ENCODE results near the gene FMN1.

FMN1 gene

DNA sequence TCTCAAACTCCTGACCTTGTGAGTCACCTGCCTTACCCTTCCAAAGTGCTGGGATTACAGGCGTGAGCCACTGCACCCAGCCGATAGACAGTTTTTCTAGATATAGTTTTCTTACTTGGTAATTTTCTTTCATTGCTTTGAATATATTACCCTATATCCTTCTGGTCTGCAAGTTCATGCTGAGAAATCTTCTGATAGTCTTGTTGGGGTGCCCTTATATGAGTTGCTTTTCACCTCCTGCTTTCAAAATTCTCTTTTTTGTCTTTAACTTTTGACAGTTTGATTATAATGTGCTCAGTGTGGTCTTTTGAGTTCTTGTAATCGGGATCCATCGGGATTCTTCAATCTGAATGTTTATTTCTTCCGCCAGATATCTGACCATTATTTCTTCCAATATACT, 259.4 kb downstream of the FMN1 start:
- Histone ChIP-seq H3K4me3 (ENCODE audit: low read length in 2 of 2) (no peak overlapping the region), H3K27me3 (ENCODE audit: control insufficient read depth in 2 of 2, insufficient read depth in 2 of 2, low read length in 2 of 2) (no peaks in the 10 kb centered on the region), H3K9me3 (ENCODE audit: control insufficient read depth in 2 of 2, low read length in 2 of 2) (no peaks in the 10 kb centered on the region), H3K27ac (ENCODE audit: low read depth in 2 of 2, low read length in 2 of 2) (no peak overlapping the region), H3K9ac (ENCODE audit: low read depth in 1 of 2, low read length in 2 of 2) (no peak overlapping the region), H3K36me3 (ENCODE audit: control insufficient read depth in 2 of 2, insufficient read depth in 2 of 2, low read length in 2 of 2) (no peaks in the 10 kb centered on the region), H3K4me1 (ENCODE audit: control insufficient read depth in 2 of 2, insufficient read depth in 2 of 2, low read length in 2 of 2) (no peaks in the 10 kb centered on the region)

DNA sequence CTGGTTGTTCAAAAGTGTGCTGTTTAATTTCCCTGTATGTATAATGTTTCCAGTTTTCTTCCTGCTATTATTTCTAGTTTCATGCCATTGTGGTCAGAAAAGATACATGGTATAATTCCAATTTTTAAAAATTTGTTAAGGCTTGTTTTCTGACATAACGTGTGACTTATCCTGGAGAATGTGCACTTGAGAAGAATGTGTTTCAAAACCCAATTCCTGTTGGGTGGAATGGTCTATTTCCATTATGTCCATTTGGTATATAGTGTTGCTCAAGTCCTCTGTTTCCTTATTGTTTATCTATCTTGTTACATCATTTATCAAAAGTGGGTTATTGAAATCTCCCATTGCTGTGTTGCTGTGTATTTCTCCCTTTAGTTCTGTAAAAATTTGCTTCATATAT, 261.3 kb downstream of the FMN1 start:
- Histone ChIP-seq H3K9me3 (ENCODE audit: control insufficient read depth in 2 of 2, low read length in 2 of 2) (no peaks in the 10 kb centered on the region), H3K27ac (ENCODE audit: low read depth in 2 of 2, low read length in 2 of 2) (no peak overlapping the region), H3K4me1 (ENCODE audit: control insufficient read depth in 2 of 2, insufficient read depth in 2 of 2, low read length in 2 of 2) (no peaks in the 10 kb centered on the region), H3K4me3 (ENCODE audit: low read length in 2 of 2) (no peak overlapping the region), H3K9ac (ENCODE audit: low read depth in 1 of 2, low read length in 2 of 2) (no peak overlapping the region), H3K27me3 (ENCODE audit: control insufficient read depth in 2 of 2, insufficient read depth in 2 of 2, low read length in 2 of 2) (no peaks in the 10 kb centered on the region), H3K36me3 (ENCODE audit: control insufficient read depth in 2 of 2, insufficient read depth in 2 of 2, low read length in 2 of 2) (no peaks in the 10 kb centered on the region)

DNA sequence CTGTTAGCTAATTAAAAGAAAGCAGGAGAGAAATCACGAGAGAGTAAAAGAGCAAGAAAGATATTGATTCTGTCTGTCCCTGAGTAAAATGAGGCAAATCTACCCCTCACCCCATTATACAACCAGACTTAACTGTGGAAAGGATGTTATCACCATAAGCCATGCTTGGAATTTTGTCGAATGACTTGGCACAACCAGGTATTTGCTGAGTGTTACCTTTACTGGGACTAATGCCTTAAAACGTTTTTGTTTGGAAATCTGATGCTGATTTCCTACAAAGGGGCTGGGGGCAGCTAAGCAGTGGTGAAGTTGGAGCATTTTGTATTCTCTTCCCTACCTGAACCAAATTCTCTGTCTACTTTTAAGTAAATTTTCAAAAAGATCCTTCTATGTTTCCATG, 265.6 kb downstream of the FMN1 start:
- Histone ChIP-seq H3K36me3 (ENCODE audit: control insufficient read depth in 2 of 2, insufficient read depth in 2 of 2, low read length in 2 of 2) (no peaks in the 10 kb centered on the region), H3K4me1 (ENCODE audit: control insufficient read depth in 2 of 2, insufficient read depth in 2 of 2, low read length in 2 of 2) (no peaks in the 10 kb centered on the region), H3K27ac (ENCODE audit: low read depth in 2 of 2, low read length in 2 of 2) (no peak overlapping the region), H3K9me3 (ENCODE audit: control insufficient read depth in 2 of 2, low read length in 2 of 2) (no peaks in the 10 kb centered on the region), H3K4me3 (ENCODE audit: low read length in 2 of 2) (no peak overlapping the region), H3K9ac (ENCODE audit: low read depth in 1 of 2, low read length in 2 of 2) (no peak overlapping the region), H3K27me3 (ENCODE audit: control insufficient read depth in 2 of 2, insufficient read depth in 2 of 2, low read length in 2 of 2) (no peaks in the 10 kb centered on the region)

DNA sequence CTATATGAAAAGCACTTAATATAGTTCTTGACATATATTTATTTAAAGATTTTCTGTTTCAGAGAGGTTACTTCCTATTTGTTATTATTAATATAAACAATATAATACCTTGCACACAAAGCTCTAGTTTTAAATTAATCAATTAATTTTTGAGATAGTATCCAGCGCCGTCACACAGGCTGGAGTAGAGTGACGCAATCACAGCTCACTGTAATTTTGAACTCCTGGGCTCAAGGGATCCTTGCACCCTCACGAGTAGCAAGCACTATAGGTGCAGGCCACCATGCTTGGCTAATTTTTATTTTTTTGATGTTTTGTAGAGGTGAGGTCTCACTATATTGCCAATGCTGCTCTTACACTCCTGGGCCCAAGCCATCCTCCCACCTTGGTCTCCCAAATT, 267.4 kb downstream of the FMN1 start:
- Histone ChIP-seq H3K27me3 (ENCODE audit: control insufficient read depth in 2 of 2, insufficient read depth in 2 of 2, low read length in 2 of 2) (no peaks in the 10 kb centered on the region), H3K4me1 (ENCODE audit: control insufficient read depth in 2 of 2, insufficient read depth in 2 of 2, low read length in 2 of 2) (no peaks in the 10 kb centered on the region), H3K27ac (ENCODE audit: low read depth in 2 of 2, low read length in 2 of 2) (no peak overlapping the region), H3K36me3 (ENCODE audit: control insufficient read depth in 2 of 2, insufficient read depth in 2 of 2, low read length in 2 of 2) (peaks cover 4 to 5% of the 10 kb centered on the region in 2 donors), H3K9me3 (ENCODE audit: control insufficient read depth in 2 of 2, low read length in 2 of 2) (no peaks in the 10 kb centered on the region), H3K9ac (ENCODE audit: low read depth in 1 of 2, low read length in 2 of 2) (no peak overlapping the region), H3K4me3 (ENCODE audit: low read length in 2 of 2) (no peak overlapping the region)

DNA sequence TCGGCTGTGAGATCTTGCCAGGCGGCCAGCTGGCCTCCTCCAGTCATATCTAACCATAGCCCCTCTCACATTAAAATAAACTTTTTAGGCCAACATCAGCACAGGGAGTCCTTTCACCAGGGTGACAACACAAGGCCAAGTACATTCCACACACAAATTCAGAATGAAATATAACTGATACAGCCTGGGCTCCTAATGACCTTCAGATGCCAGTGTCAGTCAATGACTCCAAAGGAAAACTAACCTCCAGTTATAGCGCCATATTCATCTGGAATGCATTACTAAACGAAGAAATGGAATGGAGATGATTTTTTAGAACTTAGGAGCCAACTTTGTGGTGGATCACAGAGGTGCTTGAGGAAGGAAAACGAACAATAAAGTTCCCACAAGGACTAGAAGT, 271.3 kb downstream of the FMN1 start:
- Histone ChIP-seq H3K27me3 (ENCODE audit: control insufficient read depth in 2 of 2, insufficient read depth in 2 of 2, low read length in 2 of 2) (no peaks in the 10 kb centered on the region), H3K9ac (ENCODE audit: low read depth in 1 of 2, low read length in 2 of 2) (no peak overlapping the region), H3K9me3 (ENCODE audit: control insufficient read depth in 2 of 2, low read length in 2 of 2) (no peaks in the 10 kb centered on the region), H3K36me3 (ENCODE audit: control insufficient read depth in 2 of 2, insufficient read depth in 2 of 2, low read length in 2 of 2) (peaks cover 4 to 5% of the 10 kb centered on the region in 2 donors), H3K4me1 (ENCODE audit: control insufficient read depth in 2 of 2, insufficient read depth in 2 of 2, low read length in 2 of 2) (no peaks in the 10 kb centered on the region), H3K27ac (ENCODE audit: low read depth in 2 of 2, low read length in 2 of 2) (no peak overlapping the region), H3K4me3 (ENCODE audit: low read length in 2 of 2) (no peak overlapping the region)

DNA sequence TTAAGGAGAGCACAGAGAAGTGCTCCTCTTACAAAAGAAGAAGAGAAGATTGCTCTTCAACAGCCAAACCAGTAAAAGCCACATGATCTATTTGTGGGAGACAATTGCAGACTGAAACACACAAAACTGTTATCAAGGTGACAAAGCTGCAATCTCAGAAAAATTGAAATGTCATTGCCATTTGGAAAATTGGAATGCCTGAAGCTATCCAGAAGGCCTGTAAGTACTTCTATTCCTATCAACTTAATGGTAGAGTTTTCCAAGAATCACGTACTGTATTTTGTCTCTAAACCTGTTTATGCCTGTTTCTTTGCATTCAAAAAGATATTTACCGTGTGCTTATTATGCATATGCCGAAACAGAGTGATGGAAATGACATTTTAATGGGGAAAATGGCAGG, 272.0 kb downstream of the FMN1 start:
- no peaks in the 10 kb centered on the region for H3K27me3 ChIP-seq (ENCODE audit: control insufficient read depth in 2 of 2, insufficient read depth in 2 of 2, low read length in 2 of 2)
- no peaks in the 10 kb centered on the region for H3K4me1 ChIP-seq (ENCODE audit: control insufficient read depth in 2 of 2, insufficient read depth in 2 of 2, low read length in 2 of 2)
- peaks cover 4 to 5% of the 10 kb centered on the region in 2 donors for H3K36me3 ChIP-seq (ENCODE audit: control insufficient read depth in 2 of 2, insufficient read depth in 2 of 2, low read length in 2 of 2)
- H3K9me3 ChIP-seq (ENCODE audit: control insufficient read depth in 2 of 2, low read length in 2 of 2), result no peaks in the 10 kb centered on the region
- H3K9ac ChIP-seq (ENCODE audit: low read depth in 1 of 2, low read length in 2 of 2), result no peak overlapping the region
- H3K27ac ChIP-seq (ENCODE audit: low read depth in 2 of 2, low read length in 2 of 2), result no peak overlapping the region
- H3K4me3 ChIP-seq (ENCODE audit: low read length in 2 of 2), result no peak overlapping the region

DNA sequence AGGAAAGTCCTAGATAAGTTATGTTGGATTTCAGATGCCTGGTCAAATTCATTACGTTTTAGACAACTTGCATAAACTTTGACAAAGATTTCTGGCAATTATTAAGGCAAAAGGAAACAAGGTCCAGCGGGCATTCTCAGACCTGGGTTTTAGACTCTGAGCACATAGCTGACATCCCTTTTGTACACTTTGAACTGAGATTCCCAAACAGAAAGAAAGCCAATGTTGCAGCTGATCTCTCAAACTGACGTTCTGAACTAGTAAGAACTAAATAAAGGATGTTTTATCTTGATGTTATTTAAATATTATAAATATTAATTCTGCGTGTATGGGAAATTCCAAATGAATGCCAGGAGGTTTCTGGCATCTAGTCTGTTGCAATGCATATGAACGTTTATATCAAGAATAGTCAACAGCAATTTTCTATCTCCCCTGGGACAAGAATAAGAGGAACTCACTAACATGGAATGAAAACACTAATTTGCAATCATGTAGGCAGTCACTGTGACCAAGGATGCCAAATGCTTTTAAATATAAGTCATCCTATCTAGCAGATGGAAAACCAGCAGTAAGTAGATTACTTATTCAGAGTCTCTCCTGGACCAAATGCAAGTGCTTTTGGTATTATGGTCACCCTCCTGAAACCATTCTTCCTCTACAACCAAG, 274.6 kb downstream of the FMN1 start:
- no peak overlapping the region for H3K27ac ChIP-seq (ENCODE audit: low read depth in 2 of 2, low read length in 2 of 2)

DNA sequence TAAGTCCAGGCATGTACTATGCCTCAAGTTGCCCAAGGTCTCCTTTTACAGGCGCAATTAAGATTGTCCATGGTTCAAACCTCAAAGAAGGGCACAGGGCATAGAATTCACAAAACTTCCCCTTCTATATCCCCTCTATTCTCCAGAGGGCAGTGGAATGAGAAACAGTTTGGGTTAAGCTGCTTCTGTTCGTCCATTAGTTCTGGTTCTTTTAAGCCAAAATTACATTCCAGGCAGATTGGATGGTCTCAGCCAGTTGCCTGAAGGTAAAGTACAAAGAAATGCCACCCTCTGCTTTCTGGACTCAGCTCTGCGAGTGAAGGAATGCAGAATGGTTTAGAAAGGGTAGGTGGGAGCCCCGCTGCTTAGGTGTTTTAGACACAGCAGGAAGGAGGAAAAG, 276.0 kb downstream of the FMN1 start:
- Histone ChIP-seq H3K27me3 (ENCODE audit: control insufficient read depth in 2 of 2, insufficient read depth in 2 of 2, low read length in 2 of 2) (no peaks in the 10 kb centered on the region), H3K36me3 (ENCODE audit: control insufficient read depth in 2 of 2, insufficient read depth in 2 of 2, low read length in 2 of 2) (peaks cover 2 to 3% of the 10 kb centered on the region in 2 donors), H3K9me3 (ENCODE audit: control insufficient read depth in 2 of 2, low read length in 2 of 2) (no peaks in the 10 kb centered on the region), H3K9ac (ENCODE audit: low read depth in 1 of 2, low read length in 2 of 2) (no peak overlapping the region), H3K4me1 (ENCODE audit: control insufficient read depth in 2 of 2, insufficient read depth in 2 of 2, low read length in 2 of 2) (no peaks in the 10 kb centered on the region), H3K4me3 (ENCODE audit: low read length in 2 of 2) (no peak overlapping the region), H3K27ac (ENCODE audit: low read depth in 2 of 2, low read length in 2 of 2) (no peak overlapping the region)

More for the DNA sequence above, 274.6 kb downstream of the FMN1 start:
- Histone ChIP-seq H3K9me3 (ENCODE audit: control insufficient read depth in 2 of 2, low read length in 2 of 2) (no peaks in the 10 kb centered on the region), H3K4me1 (ENCODE audit: control insufficient read depth in 2 of 2, insufficient read depth in 2 of 2, low read length in 2 of 2) (no peaks in the 10 kb centered on the region), H3K9ac (ENCODE audit: low read depth in 1 of 2, low read length in 2 of 2) (no peak overlapping the region), H3K27me3 (ENCODE audit: control insufficient read depth in 2 of 2, insufficient read depth in 2 of 2, low read length in 2 of 2) (no peaks in the 10 kb centered on the region), H3K4me3 (ENCODE audit: low read length in 2 of 2) (no peak overlapping the region), H3K36me3 (ENCODE audit: control insufficient read depth in 2 of 2, insufficient read depth in 2 of 2, low read length in 2 of 2) (peaks cover 4 to 5% of the 10 kb centered on the region in 2 donors)

DNA sequence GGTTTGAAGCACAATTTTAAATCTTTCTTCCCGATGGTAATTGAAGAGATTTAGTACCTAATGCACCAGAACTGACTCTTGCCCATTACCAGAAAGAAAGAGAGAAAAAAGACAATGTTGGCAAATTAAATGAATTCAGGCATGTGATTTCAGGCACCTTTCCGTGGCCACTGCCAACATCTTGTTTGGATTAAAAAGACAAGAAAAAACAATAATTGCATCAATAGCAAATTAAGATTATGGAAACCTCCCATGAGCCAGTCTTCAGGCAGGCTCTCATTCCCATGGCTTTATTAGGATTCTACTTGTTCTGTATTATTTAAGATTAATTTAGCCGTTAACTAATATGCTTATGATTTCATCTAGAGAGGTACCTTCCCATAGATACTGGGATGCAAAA, 283.7 kb downstream of the FMN1 start:
- Histone ChIP-seq H3K9me3 (ENCODE audit: control insufficient read depth in 2 of 2, low read length in 2 of 2) (no peaks in the 10 kb centered on the region), H3K27ac (ENCODE audit: low read depth in 2 of 2, low read length in 2 of 2) (no peak overlapping the region), H3K4me1 (ENCODE audit: control insufficient read depth in 2 of 2, insufficient read depth in 2 of 2, low read length in 2 of 2) (no peaks in the 10 kb centered on the region), H3K27me3 (ENCODE audit: control insufficient read depth in 2 of 2, insufficient read depth in 2 of 2, low read length in 2 of 2) (no peaks in the 10 kb centered on the region), H3K36me3 (ENCODE audit: control insufficient read depth in 2 of 2, insufficient read depth in 2 of 2, low read length in 2 of 2) (peaks cover 0 to 6% of the 10 kb centered on the region in 2 donors), H3K4me3 (ENCODE audit: low read length in 2 of 2) (no peak overlapping the region), H3K9ac (ENCODE audit: low read depth in 1 of 2, low read length in 2 of 2) (no peak overlapping the region)

DNA sequence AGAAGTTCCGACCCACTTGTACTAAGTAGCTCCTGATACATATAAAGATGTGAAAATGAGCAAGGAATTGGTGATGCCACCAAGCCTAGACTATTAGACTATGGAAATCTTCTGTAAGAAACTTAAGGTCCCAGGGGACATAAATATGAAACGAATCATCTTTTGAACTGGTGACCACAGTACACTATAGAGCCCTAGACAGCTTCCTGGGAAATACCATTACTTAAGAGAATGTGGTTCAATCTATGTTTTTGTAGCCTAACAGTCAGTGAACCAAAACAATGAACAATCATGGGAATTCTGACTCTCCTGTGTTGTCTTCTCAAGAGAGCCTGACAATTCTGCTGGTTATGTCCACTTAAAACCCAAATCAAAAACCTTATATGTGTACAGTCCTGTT, 285.1 kb downstream of the FMN1 start:
- H3K36me3 ChIP-seq (ENCODE audit: control insufficient read depth in 2 of 2, insufficient read depth in 2 of 2, low read length in 2 of 2), result peaks cover 0 to 6% of the 10 kb centered on the region in 2 donors
- H3K9me3 ChIP-seq (ENCODE audit: control insufficient read depth in 2 of 2, low read length in 2 of 2), result no peaks in the 10 kb centered on the region
- H3K27me3 ChIP-seq (ENCODE audit: control insufficient read depth in 2 of 2, insufficient read depth in 2 of 2, low read length in 2 of 2), result no peaks in the 10 kb centered on the region
- no peak overlapping the region for H3K4me3 ChIP-seq (ENCODE audit: low read length in 2 of 2)
- H3K27ac ChIP-seq (ENCODE audit: low read depth in 2 of 2, low read length in 2 of 2), result no peak overlapping the region
- H3K4me1 ChIP-seq (ENCODE audit: control insufficient read depth in 2 of 2, insufficient read depth in 2 of 2, low read length in 2 of 2), result no peaks in the 10 kb centered on the region
- H3K9ac ChIP-seq (ENCODE audit: low read depth in 1 of 2, low read length in 2 of 2), result no peak overlapping the region

DNA sequence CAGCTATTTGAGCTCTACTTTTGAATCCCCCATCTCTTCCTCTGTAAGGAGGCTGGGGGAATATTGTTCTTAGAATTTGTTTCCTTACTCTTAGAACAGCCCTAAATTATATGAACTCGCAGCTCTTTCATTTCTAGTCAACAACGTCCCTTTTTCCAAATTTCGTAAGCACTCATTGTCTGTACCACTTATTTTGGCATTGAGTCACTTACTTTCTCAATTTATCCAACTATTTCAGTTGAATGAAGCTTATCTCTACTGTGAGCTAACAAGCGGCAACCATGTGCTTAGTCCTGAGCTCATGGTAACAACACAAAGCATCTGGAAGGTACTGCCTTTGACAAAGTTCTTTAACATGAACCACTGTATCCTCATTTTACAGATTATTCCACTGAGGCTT, 285.6 kb downstream of the FMN1 start:
- Histone ChIP-seq H3K4me1 (ENCODE audit: control insufficient read depth in 2 of 2, insufficient read depth in 2 of 2, low read length in 2 of 2) (no peaks in the 10 kb centered on the region), H3K27ac (ENCODE audit: low read depth in 2 of 2, low read length in 2 of 2) (no peak overlapping the region), H3K9ac (ENCODE audit: low read depth in 1 of 2, low read length in 2 of 2) (no peak overlapping the region), H3K27me3 (ENCODE audit: control insufficient read depth in 2 of 2, insufficient read depth in 2 of 2, low read length in 2 of 2) (no peaks in the 10 kb centered on the region), H3K4me3 (ENCODE audit: low read length in 2 of 2) (no peak overlapping the region), H3K36me3 (ENCODE audit: control insufficient read depth in 2 of 2, insufficient read depth in 2 of 2, low read length in 2 of 2) (peaks cover 0 to 6% of the 10 kb centered on the region in 2 donors), H3K9me3 (ENCODE audit: control insufficient read depth in 2 of 2, low read length in 2 of 2) (no peaks in the 10 kb centered on the region)
